Left colon (tissue), 2 donors: Measurements from ENCODE around the gene THOP1. TPM values are rescaled to one million over a fixed set of nuclear protein-coding genes. Genes with fewer than 3 reads are reported as not detected.

Experiments used
- ATAC-seq: fragments of 200-7000 bp; cut with Tn5 transposase; one replicate; pipeline ENCODE4 v1.9.1; 2020; ENCODE audit warnings: mild to moderate bottlenecking, moderate library complexity
- DNase-seq, 2 donors: peaks; one replicate each; pipeline ENCODE4 v3.0.0-alpha.2; 2020
- intact Hi-C, 2 donors: fragments of 100-400 bp; cut with DNase I in 1 of 2; cut with micrococcal nuclease in 1 of 2; formaldehyde crosslinking; loops; one replicate each; pipeline versions ENCODE4 v1.11.2 to v1.14.0; 2022; cut with DNase I, micrococcal nuclease
- total RNA-seq, 2 donors: library from RNA; stranded (reverse); fragmentation: NEBNext Ultra II Directional; extraction: Animal tissue kit (Norgen Biotek cat#: 25700); gene quantifications; one replicate each; pipeline ENCODE4 v1.2.1, GENCODE V29; 2021
- donor health status: DM: no; HTN: no; CAD: no.
- donor health status: DM: yes; HTN: yes; CAD: no.

Gene THOP1
- total RNA-seq, 2 donors from 2014 or later = 43.6 to 46.0 TPM

- no peak for ATAC-seq
- no peak for DNase-seq
- intact Hi-C loops = loop anchor here in 1 of 2 donors (5.0 kb wide), 1 partner anchor 114 kb away; no protein-coding TSS in a partner anchor
Measured at GRCh38 chr19:2761309-2761677, 24.0 kb upstream of the THOP1 start.

- intact Hi-C loops = loop anchor here in 1 of 2 donors (5.0 kb wide), 1 partner anchor 115 kb away; no protein-coding TSS in a partner anchor
Measured at GRCh38 chr19:2761876-2762782, 23.2 kb upstream of the THOP1 start.

GRCh38 chr19:2762783-2763496 is 22.4 kb upstream of the THOP1 start:
- intact Hi-C loops = loop anchor here in 1 of 2 donors (5.0 kb wide), 1 partner anchor 116 kb away; no protein-coding TSS in a partner anchor
- DNase-seq (no peak), ATAC-seq (no peak)

More at GRCh38 chr19:2761876-2762782, 23.2 kb upstream of the THOP1 start:
- ATAC-seq = peak; percentile 8
- DNase-seq = no peak

- intact Hi-C loops = loop anchor here in 1 of 2 donors (5.0 kb wide), 1 partner anchor 116 kb away; no protein-coding TSS in a partner anchor
- ATAC-seq (no peak), DNase-seq (no peak)
Measured at GRCh38 chr19:2763687-2764086, 21.6 kb upstream of the THOP1 start.

- no peak for DNase-seq
- intact Hi-C loops = loop anchor here in 1 of 2 donors (5.0 kb wide), 1 partner anchor 118 kb away; no protein-coding TSS in a partner anchor
- no peak for ATAC-seq
Measured at GRCh38 chr19:2764945-2765344, 20.4 kb upstream of the THOP1 start.

GRCh38 chr19:2765376-2765775 is 19.9 kb upstream of the THOP1 start:
- ATAC-seq (no peak), DNase-seq (no peak)
- intact Hi-C loops = no loop called here

- no peak for ATAC-seq
- no peak for DNase-seq
- intact Hi-C loops = no loop called here
Measured at GRCh38 chr19:2766594-2767372, 18.5 kb upstream of the THOP1 start.

GRCh38 chr19:2767688-2768087 is 17.6 kb upstream of the THOP1 start:
- ATAC-seq (no peak), DNase-seq (no peak)
- intact Hi-C loops = no loop called here

- DNase-seq = no peak
- ATAC-seq = peak; percentile 13
- intact Hi-C loops = no loop called here
Measured at GRCh38 chr19:2768365-2769132, 16.8 kb upstream of the THOP1 start.

- ATAC-seq (no peak), DNase-seq (no peak)
- intact Hi-C loops = no loop called here
Measured at GRCh38 chr19:2769218-2769617, 16.1 kb upstream of the THOP1 start.

GRCh38 chr19:2770055-2771013 is 15.0 kb upstream of the THOP1 start:
- ATAC-seq (no peak), DNase-seq (peak; percentile 27 to 41)
- intact Hi-C loops = no loop called here

- ATAC-seq (no peak), DNase-seq (no peak)
- intact Hi-C loops = no loop called here
Measured at GRCh38 chr19:2771786-2772674, 13.3 kb upstream of the THOP1 start.

GRCh38 chr19:2774083-2774679 is 11.1 kb upstream of the THOP1 start:
- intact Hi-C loops = no loop called here
- DNase-seq = no peak
- no peak for ATAC-seq

- DNase-seq (no peak), ATAC-seq (peak; percentile 12)
- intact Hi-C loops = no loop called here
Measured at GRCh38 chr19:2774953-2775555, 10.2 kb upstream of the THOP1 start.
